ENCODE results near the gene NOD1.
"Not testable (repeated sequence)": the region's sequence is repeated elsewhere in the genome, so short reads cannot be mapped to it uniquely, and the experiment has no call there.

The NOD1 gene, protein sequence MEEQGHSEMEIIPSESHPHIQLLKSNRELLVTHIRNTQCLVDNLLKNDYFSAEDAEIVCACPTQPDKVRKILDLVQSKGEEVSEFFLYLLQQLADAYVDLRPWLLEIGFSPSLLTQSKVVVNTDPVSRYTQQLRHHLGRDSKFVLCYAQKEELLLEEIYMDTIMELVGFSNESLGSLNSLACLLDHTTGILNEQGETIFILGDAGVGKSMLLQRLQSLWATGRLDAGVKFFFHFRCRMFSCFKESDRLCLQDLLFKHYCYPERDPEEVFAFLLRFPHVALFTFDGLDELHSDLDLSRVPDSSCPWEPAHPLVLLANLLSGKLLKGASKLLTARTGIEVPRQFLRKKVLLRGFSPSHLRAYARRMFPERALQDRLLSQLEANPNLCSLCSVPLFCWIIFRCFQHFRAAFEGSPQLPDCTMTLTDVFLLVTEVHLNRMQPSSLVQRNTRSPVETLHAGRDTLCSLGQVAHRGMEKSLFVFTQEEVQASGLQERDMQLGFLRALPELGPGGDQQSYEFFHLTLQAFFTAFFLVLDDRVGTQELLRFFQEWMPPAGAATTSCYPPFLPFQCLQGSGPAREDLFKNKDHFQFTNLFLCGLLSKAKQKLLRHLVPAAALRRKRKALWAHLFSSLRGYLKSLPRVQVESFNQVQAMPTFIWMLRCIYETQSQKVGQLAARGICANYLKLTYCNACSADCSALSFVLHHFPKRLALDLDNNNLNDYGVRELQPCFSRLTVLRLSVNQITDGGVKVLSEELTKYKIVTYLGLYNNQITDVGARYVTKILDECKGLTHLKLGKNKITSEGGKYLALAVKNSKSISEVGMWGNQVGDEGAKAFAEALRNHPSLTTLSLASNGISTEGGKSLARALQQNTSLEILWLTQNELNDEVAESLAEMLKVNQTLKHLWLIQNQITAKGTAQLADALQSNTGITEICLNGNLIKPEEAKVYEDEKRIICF

DNA sequence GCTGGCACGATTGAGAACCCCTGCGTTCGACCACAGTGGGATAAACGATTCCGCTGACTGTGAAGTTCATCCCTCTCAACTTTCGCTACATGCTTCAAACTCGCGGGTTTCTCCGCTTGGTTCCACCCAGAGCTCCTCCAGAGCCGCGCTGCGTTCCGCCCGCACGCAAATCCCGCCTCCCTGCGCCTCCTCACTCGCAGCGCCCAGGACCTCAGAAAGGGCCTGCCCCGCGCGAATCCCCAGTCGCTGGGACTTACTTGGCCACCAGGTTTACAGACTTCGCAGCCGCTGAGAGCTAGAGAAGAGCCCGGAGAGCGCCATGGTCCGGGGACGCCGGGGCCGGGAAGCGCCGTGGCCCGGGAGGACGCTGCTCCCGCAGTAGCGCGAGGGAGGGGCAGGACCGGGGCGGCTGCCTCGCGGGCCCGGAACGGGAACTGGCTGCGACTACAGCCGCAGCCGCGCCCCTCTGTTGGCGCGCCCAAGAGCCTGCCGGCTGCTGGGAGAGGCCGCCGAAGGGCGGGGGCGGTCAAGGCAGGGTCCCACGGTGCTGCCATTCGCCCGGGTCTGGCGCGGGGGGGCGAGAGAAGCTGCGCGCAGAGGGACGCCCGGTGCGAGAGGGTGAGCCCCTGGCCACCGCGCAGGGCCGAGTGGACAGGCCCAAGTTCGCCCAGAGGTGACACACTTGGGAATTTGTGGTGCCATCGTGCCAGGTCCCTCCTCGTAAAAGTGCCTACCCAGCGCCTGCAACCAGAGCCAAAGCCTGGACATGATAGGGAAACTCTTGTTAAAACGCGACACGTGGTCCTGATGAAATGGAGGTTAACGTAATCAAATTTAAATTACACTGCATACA, at the start of gene NOD1:
TSS of gene NOD1 (minus strand) at position 436 of the 853 bp plus-strand sequence. CDS start 21,863 bp downstream, outside the sequence.
- peak; percentile 72 for DNase-seq

DNA sequence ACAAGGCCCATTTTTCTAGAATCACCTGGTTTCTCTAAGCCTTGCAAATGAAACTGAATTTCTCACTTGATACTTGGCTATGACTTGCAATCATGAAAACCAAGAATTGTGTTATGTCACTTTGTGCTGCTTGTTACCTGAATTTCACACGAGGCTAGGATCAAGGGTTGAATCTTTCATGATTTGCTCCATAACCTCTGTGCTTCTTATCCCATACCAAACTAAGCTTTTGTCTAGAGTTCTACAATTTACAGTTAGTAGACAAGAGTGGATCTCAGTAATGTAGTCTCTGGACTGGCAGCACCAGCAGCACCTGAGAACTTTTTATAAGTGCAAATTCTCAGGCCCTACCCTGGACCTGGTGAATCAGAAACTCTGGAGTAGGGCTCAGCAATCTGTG, 48.7 kb upstream of the NOD1 start:
- not testable (repeated sequence) for DNase-seq

DNA sequence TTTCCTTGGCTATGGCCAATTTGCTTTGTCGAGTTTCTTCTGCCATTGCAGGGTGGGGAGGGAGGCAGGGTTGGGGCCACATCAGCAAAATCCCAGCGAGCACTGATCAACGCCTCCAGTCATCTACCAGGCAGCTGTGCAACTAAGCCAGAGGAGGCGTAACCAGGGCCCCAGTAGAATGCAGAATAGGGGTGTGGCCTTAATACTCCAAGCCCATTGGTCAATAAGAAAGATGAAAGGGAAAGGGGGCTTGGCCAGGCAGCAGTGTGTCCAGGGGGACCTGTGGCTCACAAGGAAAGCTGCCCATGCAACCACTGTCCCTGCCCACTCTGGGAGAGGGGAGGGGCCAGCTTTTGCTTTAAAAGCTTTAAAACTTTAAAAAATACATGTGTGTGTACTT, 47.6 kb upstream of the NOD1 start:
- no peak for DNase-seq

DNA sequence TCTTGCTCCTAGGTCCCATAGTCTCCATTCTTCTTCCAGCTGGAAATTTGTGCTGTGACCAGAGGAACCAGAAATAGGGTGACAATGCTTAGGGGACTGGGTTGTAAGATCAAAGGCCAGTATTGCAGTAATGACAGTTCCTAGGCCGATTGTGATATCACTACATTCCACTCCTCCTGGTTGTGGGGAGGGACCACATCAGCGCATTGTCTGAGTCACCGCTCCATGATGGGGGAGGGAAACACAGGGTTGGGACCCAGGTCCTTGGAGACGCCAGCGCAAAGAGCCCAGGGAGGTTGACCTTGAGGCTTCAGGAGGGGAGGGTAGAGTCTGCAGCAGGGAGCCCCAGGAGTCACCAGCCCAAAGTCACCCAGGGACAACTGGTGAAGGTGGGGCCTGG, 46.8 kb upstream of the NOD1 start:
- DNase-seq, result no peak

DNA sequence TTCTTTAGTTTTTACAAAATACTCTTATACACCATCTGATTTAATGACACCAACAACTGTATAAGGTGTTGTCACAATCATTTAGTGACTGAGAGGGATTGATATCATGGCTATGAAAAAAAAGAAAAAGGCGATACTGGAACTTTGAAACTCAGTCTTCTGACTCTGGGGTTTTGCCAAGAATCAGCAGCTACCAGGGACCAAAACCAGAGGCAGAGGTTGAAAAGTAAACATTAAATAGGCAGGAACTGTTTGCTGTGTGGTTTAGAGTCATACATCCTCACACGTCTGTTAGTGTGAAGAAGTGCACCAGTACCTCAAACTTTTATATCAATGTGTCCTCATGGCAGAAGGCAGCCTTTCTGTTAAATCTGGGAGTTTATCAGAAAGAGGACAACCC, 46.0 kb upstream of the NOD1 start:
- DNase-seq, result no peak

DNA sequence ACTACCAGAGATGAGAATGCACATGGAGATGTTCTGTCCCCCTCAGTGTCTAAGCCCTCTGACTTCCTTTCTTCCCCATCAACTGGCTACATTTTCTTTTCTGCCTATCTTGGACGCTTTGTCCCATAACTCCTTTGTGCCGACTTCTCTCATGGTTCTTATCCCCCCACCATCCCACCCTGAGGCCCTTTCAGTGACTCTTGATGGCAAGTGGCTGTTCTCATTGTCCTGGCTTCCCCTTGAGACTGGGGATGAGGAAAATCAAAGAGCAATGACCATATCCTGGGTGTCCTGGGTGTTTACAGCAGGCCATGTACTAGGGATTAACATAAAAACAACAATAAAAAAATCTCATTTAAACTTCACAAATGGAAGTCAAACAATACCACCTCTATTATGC, 44.9 kb upstream of the NOD1 start:
- DNase-seq, result no peak

DNA sequence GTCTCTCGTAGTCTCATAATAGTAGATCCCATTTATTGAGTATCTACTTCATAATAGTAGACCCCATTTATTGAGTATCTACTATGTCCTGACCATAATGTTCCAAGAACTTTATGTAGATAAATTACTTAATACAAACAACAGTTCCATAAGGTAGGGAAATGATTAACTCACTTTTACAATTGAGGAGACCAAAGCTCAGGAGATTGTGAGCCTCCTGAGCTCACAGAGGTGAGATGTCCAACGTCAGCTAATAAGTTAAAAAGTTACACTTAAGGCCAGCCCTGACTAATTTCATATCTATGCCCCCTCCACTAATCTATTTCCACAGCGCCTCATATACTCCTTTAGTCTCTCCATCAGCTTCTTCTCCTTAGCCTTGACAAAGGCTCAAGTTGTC, 43.6 kb upstream of the NOD1 start:
- DNase-seq, result no peak

DNA sequence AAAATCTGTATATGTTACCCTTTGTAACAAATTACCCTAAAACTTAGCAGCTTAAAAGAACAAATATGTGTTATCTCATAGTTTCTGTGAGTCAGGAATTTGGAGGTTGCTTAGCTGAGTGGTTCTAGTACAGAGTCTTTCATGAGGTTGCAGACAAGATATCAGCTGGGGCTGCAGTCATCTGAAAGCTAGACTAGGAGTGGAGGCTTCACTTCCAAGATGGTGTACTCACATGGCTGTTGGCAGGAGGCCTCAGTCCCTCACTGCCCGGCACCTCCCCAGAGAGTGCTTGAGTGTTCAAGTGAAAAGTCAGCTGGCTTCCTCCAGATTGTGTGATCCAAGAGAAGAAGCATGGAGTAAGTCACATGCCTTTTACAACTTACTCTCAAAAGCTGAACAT, 42.9 kb upstream of the NOD1 start:
- DNase-seq, result no peak

DNA sequence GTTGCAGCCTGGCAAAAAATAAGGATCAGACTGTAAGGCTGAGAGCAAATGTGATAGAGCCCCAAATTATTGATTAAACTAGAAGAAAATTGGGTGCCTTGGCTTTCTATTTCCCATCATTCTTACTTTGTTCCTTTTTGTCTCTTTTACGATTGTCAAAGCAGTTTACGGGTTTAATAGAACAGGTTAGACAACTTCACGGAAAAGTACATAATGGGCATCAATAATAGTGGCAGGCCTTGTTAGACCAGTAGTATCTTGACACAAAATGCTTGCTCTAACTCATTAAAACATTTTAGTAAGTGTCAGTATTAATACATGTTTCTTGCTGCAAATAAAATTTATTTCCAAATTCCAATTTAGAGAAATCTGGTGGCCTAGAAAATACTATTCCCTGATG, 40.5 kb upstream of the NOD1 start:
- no peak for DNase-seq

DNA sequence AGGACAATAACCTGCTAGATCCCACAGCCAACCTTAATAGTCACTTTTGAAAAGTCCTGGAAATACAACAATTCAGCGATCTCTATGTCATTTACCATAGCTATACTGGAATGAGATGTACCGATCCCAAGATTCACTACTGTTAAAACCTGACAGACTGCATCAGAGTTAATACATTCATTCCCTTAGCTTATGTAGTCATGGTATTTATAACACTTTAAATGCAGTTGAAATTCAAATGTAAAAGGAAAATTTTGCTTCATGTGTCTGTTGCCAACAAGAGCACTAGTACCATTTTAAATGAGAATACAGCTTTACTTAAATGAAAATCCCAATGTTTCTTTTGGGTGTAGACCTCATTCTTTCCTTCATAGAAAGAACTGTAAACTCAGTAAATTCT, 37.2 kb upstream of the NOD1 start:
- DNase-seq, result no peak

DNA sequence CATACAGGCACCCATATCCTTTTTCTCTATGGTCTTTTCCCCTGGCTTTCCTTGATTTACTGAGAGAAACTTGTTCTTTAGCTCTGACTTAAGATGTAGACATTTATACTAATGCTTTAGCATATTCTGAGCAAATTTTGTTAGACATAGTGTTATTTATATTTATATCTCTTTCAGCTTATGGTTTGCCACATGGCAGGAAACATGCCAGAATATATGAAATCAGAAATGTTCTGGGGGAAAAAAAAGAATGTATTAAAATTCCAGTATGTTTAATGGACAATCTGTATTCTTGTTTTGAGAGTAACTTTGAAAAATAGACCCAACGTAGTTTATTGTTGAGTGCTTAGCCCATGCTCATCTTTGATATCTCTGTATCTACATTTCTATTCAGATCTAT, 36.2 kb upstream of the NOD1 start:
- DNase-seq, result no peak

DNA sequence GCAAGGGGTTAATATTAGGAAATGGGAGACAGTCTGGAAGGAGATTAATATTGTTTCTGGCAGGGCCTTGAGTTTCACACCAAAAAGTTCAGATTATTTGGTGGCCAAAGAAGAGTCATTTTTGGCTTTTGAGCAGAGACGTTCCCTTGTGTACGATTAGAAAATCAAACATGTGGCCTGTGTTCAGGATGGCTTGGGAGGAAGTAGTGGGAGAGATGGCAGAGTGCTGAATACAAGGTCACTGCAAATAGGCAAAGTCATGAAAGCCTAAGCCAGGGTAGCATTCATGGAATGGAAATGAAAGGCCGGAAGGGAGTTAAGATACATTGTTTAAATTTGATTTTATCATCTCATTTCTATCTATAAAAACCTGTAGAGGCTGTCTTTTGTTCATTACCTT, 35.6 kb upstream of the NOD1 start:
- DNase-seq, result no peak

DNA sequence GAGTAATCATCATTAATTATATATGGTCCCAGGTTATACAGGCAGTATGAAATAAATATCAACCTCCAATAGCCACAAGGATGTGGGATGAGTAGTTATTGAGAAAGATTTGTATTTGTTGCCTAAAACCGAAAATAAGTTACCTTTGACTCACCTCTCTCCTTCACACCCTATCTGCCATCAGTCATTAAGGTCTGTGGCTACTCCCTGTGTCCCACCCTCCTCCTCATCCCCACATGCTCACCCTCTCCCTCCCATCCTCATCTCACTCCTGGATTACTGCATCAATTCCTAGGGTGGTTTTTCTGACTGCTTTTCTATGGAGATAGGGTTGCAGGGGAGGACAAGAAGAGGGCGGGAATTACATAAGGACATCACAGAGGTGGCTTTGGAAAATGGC, 35.2 kb upstream of the NOD1 start:
- no peak for DNase-seq

DNA sequence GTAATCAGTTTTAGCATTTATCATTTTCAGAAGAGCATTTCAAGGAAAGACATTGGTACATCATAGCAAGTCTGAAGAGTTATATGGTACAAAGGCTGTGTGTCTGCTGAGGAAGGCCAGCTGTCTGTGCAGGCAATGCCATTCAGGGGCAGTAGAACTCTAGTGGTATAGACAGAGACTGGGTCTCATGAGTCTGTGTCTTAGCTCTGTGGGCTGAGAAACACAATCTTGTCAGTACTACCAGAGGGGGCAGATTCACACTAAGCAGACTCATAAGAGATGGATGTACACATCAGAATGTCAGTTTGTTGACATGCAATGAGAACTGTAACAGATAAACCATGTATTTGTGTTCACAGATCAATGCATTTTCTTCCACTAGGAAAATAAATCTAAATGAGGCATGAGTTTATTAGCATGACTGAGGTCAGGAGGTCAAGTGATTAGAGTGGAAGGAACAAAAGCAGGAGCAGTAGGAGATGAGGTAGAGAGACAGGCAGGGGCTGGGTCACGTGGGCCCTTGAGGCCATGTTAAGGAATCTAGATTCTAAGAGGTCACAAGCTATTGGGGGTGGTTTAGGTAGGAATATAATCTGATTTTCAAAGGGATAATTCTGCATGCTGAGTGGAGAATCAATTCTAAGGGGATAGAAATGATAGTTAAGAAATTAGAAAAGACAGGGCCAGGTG, 33.5 kb upstream of the NOD1 start:
- DNase-seq, result no peak

DNA sequence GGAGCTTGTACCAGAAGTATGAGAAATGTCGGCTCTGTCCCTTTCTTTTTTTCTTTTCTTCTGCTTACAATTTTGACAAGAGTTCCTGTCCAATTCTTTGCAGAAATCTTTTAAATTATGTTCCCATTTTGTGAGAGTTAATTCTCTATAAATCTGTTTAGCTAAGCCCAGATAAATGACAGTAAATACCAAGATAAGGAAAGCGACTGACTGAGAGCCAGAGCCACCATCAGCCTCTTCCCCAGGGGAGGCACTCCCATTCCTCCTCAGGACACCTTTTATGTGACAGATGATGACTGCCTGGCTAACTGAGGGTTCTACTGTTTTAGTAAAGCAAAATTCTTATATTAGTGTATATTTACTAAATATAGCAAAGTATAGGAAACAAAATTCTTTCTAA, 32.9 kb upstream of the NOD1 start:
- no peak for DNase-seq

DNA sequence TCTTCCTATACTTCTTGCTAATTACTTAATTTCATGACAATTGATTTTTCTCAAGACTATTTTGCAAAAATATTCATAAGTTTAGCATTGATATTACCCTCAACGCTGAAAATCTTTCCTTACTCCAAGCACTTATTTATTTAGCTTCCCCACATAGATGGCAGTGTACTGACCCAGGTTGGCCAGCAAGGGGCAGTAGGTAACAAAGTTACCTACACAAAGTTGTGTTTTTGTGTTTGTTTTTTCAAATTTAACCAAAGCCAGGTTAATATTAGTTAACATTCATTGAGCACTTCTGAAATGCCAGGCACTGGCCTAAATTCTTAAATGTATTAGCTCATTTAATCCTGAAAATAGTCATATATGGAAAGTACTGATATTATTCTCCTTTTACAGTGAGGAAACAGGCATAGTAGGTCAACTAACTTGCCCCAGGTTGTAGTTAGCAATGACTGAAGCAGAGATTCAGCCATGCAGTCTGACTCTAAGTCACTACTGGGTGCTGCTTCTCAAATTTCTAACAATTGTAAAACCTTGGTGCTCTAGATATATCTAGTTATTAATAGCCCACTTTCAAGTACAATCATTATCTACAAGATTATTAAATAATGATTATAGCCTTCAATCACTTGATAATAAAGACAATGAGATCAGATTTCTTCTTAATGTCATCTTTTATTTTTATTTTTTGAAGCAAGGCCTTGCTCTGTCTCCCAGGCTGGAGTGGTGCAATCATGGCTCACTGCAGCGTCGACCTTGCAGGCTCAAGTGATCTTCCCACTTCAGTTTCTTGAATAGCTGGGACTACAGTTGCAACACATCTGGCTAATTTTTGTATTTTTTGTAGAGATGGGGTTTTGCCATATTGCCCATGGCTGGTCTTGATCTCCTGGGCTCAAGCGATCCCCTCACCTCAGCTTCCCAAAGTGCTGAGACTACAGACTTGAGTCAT, 31.8 kb upstream of the NOD1 start:
- DNase-seq, result peak; percentile 30

DNA sequence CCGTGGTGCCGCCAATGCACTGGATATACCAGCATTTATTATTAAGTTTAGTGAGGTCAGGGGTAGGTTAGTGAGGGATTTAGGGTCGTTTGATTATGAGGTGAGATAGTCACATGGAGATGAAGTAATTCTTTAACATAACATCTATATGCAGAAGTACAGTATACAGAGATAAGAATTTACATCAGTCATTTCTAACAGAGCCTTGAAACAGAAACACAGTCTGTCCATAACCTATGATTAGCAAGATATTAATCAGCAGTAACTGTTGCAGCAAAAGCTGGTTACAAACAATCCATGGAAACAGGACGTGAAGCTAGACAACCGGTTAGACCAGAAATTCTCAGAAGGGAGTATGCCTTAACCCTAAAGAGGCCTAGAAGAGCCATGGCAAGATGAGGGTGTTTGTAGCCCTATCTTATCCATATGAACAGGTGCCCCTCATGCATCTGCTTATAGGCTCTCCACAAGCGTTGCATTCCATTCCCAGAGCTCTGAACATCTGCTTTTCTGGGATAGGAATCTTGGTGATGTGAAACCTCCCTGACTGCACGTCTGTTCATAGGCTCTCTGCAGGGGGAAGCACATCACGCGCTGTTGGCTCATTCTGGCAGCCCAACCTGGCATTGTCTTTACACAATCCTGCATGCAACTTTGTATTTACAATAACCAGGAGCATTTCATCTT, 30.7 kb upstream of the NOD1 start:
- DNase-seq, result not testable (repeated sequence)

DNA sequence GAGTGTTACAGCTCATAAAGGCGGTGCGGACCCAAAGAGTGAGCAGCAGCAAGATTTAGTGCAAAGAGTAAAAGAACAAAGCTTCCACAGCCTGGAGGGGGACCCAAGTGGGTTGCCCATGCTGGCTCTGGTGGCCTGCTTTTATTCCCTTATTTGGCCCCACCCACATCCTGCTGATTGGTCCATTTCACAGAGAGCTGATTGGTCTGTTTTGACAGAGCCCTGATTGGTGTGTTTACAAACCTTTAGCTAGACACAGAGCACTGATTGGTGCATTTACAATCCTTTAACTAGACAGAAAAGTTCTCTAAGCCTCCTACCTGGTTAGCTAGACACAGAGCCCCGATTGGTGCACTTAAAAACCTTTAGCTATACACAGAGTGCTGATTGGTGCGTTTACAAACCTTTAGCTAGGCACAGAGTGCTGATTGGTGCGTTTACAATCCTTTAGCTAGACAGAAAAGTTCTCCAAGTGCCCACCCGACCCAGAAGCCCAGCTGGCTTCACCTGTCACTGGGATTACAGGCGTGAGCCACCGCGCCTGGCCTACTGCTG, 28.8 kb upstream of the NOD1 start:
- DNase-seq, result not testable (repeated sequence)

DNA sequence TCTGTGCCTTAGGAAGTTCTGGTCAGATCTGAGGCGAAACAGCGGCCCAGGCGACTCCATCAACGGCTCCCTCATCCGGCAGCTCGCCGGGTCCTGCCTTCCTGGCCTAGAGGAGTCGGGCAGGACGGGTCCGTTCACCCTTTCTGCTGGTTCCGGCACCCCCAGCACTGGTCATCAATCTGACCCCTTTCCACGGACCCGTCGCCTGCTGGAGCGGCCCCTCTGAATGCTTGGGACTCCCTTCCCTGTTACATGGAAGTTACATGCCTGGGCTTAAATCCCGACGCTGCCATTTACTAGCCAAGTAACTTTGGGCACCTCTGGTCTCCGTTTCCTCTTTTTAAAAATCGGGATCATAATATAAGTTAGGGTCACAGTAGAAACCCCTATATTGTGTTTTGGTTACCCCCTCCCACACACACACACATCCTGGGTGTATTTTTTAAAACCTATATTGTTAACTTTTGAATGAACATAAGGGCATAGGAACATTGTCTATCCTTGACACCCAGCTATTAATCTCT, 26.7 kb upstream of the NOD1 start:
- DNase-seq, result no peak
